ENCODE measurements around the gene ZNF469.

Gene ZNF469, protein sequence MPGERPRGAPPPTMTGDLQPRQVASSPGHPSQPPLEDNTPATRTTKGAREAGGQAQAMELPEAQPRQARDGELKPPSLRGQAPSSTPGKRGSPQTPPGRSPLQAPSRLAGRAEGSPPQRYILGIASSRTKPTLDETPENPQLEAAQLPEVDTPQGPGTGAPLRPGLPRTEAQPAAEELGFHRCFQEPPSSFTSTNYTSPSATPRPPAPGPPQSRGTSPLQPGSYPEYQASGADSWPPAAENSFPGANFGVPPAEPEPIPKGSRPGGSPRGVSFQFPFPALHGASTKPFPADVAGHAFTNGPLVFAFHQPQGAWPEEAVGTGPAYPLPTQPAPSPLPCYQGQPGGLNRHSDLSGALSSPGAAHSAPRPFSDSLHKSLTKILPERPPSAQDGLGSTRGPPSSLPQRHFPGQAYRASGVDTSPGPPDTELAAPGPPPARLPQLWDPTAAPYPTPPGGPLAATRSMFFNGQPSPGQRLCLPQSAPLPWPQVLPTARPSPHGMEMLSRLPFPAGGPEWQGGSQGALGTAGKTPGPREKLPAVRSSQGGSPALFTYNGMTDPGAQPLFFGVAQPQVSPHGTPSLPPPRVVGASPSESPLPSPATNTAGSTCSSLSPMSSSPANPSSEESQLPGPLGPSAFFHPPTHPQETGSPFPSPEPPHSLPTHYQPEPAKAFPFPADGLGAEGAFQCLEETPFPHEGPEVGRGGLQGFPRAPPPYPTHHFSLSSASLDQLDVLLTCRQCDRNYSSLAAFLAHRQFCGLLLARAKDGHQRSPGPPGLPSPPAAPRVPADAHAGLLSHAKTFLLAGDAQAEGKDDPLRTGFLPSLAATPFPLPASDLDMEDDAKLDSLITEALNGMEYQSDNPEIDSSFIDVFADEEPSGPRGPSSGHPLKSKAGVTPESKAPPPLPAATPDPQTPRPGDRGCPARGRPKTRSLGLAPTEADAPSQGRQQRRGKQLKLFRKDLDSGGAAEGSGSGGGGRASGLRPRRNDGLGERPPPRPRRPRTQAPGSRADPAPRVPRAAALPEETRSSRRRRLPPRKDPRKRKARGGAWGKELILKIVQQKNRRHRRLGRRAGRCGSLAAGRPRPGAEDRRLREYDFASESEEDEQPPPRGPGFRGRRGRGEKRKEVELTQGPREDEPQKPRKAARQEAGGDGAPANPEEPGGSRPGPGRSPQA (N-terminal part only)

DNA sequence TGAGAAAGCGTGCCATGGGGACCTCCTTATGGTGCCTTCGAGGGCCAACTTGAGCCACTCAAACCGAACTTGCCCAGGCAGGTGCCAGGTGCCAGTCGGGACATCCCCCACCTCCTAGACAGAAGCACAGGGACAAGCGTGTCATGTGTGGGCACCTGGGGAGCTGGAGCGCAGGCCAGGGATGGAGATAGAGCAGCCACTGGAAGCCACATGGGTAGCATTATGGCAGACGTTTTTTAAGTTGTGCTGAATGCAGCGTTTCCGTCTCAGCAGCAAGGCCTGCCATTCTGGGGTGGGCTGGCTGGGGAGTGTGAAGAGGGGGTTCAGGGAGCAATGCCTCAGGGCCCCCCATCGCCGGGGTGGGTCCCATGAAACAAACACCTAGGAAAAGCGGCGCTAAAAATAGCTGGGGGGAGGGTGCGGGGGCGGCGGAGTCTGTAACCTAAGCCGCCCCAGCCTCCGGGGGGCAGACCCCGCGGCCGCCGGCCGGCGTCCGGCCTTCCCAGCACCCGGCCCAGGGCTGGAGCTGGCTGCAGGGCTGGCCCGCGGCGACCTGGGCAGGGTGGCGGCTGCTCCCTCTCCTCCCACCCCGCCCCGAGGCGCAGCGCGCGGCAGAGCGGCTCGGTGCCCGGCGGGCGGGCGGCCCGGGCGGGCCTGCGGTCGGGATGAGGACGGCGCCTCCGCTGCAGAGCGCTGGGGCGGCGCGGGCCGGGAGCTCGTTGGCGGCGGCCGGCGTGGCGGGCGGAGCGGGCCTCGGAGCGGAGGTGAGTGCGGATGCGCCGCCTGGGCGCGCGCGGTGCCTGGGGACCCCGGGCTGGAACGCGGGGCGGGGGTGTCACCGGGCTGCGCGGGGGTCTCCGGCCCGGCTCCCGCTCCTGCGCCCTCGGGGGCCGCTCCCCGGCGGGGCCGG is at the start of gene ZNF469:
Gene ZNF469, plus strand, starts transcription at position 469 of the 910 bp plus-strand sequence. CDS start 44,512 bp downstream, outside the sequence.
- DNase-seq (ENCODE audit: low read depth, low spot score) = no peak

DNA sequence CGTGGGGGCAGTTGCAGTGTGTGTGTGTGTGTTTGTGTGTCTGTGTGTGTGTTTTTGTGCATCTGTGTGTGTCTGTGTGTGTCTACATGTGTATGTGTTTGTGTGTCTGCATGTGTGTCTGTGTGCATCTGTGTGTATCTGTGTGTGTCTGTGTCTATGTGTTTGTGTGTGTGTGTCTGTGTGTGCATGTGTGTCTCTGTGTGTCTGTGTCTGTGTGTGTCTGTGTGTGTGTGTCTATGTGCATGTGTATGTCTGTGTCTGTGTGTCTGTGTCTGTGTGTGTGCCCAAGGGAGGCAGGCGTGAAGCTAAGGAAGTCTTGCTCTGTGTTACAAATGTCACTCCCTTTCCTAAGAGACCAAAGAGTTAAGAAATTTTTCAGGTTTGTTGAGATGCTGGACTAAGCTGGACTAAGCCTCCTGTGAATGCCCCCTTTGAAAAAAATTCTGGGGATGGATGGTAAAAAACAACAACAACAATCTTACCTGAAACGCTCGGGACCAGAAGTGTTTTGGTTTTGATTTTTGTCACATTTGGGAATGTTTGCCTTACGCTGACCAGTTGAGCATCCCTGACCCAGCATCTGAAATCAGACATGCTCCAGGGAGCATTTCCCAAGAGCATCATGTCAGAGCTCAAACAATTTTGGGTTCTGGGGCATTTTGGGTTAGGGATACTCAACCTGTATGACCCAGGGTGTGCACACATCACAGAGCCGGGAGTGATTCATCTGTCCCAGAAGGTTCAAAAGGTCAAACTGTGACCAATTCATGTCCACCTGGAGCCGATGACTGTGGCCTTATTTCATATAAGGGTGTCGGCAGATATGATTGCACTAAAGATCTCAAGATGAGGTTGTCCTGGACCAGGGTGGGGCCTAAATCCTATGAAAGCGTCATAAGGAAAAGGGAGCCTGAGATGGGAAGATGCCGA is 48.6 kb upstream of the ZNF469 start:
- DNase-seq (ENCODE audit: low read depth, low spot score) = no peak

DNA sequence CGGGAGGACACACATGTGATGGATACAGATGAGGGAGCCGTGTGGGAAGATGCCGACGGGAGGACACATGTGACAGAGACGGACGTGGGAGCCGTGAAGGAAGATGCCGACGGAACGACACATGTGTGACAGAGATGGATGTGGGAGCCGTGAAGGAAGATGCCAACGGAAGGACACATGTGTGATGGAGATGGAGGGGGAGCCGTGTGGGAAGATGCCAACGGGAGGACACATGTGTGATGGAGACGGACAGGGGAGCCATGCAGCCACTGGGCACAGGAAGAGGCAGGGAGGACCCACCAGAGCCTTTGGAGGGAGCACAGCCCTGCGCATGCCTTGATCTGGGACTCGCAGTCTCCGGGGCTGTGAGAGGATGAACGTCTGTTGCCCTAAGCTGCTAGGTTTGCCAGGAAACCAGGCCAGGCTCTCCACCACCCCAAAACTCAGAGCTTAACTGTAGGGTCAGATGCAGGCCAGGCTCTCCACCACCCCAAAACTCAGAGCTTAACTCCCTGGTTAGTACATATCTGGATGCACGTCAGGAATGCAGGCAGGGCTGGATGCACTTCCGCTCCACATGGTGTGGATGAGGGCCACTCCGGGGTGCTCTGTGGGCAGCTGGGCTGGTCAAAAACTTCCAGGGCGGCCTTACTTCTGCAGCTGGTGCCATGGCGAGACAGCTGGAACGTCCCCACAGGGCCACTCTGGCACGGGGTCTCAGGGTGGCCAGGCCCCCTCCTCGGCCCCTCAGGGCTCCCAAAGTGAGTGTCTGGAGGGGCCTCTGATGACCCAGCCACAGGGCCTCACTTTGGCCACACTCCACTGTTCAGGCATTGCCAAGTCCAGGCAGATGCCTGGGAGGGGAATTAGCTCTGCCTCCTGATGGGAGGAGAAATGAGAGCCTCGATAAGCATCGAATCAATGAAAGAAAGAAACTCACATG is 47.7 kb upstream of the ZNF469 start:
- DNase-seq (ENCODE audit: low read depth, low spot score) = no peak

DNA sequence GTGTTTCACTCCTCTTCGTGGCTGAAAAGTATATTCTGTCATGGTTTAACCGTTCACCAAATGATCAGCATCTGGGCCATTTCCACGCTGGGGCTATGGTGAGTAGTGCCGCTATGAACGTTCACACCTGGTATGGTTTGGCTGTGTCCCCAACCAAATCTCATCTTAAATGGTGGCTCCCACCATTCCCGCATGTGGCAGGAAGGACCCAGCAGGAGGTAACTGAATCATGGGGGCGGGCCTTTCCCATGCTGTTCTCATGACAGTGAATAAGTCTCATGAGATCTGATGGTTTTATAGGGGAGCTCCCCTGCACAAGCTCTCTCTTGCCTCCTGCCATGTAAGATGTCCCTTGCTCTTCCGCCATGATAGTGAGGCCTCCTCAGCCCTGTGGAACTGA is 45.7 kb upstream of the ZNF469 start:
- DNase-seq (ENCODE audit: low read depth, low spot score) = no peak

DNA sequence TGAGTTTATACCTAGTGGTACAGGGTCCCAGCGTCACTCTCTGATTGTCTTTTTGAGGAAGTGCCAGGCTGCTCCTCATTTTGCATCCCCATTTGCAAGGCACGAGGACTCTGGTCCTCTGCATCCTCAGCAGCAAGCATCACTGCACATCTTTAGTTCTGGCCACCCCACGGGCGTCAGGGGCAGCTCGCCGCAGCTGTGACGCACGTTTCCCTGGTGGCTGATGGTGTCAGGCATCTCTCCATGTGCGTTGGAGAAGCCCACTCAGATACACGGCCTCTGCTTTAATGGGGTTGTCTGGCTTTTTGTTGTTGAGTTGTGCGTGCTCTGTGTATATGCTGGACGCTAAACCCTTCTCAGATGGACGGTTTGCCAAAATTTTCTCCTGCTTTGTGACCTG is 45.2 kb upstream of the ZNF469 start:
- DNase-seq (ENCODE audit: low read depth, low spot score) = no peak

DNA sequence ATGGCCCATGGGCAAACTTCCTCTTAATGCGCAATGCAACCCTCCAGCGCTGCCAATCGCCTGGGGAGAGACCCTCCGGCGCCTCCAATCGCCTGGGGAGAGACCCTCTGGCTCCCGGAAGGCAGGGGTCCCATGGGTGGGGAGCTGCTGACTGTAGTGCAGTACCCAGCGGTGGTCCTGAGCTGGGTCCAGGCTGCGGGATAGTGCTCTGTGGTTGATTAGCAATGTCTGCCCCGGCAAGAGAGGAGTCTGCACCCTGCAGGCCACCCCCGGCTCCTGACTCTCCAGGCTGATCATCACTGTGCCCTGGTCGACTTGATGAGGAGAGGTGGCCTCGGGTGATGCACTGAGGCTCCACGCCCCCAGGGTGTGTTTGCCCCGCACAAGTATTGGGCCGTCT is 44.6 kb upstream of the ZNF469 start:
- DNase-seq (ENCODE audit: low read depth, low spot score) = no peak

DNA sequence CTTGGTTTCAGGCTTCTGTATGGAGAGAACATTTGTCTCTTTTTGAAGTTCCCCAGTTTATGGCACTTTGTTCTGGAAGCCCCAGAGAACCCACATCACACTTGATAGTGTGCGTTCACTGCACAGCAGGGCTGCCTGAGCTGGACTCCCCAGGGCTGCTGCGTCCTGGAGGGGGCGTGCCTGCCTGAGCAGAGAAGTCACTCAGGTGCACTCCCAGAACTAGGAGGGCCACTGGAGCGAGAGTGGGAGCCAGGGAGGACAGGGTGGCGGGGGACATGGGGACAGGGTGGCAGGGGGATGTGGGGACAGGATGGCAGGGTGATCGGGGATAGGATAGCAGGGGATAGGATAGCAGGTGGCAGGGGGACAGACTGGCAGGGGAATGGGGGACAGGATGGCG is 43.9 kb upstream of the ZNF469 start:
- DNase-seq (ENCODE audit: low read depth, low spot score) = no peak

DNA sequence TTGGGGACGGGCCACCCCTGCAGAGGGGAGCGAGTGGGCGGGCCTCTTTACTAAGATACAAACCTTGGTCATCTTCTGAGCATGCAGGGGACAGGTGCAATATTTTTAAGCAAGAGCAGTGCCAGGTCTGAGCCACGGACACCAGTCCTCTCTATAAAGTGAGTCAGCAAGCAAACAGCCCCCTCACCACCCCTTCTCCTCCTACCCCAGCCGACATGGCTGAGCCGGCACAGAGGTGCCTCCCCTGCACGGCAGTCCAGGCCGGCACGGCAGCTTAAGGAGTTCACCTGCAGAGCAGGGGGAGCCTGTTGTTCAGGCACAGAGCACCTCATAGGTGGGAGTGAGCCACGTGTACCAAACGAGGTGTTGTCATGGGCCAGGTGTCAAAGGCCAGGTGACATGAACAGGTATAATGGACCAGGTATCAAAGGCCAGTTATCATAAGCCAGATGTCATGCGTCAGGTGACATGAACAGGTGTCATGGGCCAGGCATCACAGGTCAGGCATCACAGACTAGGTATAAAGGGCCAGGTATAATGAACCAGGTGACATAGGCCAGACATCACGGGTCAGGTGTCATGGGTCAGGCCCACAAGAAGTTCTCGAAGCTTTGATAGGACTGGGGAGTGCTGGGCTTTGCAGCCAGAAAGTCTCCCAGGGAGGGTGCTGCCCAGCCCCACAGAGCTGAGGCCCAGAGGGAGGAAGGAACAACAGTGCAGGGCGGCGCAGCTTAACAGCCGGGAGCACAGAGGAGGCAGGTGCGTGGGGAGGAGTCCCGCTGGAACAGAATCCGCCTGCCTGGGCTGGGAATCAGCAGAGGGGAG is 42.6 kb upstream of the ZNF469 start:
- no peak for DNase-seq (ENCODE audit: low read depth, low spot score)

DNA sequence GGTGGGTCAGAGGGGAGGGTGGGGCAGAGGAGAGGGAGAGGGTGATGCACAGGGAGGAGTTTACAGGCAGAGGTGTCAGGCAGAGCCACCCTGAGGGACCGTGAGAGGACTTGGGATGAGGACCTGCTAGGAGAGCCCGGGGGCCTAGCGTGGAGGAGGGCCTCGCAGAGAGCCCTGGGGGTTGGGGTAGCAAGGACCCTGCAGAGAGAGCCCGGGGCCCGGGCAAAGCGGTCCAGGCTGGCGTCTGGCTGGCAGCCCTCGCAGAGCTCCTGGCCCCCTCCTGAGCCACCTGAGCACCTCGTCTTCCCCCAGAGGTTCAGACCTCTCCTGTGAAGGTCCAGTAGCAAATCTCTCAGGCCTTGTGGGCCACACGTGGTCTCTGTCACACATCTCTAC is 42.0 kb upstream of the ZNF469 start:
- no peak for DNase-seq (ENCODE audit: low read depth, low spot score)

DNA sequence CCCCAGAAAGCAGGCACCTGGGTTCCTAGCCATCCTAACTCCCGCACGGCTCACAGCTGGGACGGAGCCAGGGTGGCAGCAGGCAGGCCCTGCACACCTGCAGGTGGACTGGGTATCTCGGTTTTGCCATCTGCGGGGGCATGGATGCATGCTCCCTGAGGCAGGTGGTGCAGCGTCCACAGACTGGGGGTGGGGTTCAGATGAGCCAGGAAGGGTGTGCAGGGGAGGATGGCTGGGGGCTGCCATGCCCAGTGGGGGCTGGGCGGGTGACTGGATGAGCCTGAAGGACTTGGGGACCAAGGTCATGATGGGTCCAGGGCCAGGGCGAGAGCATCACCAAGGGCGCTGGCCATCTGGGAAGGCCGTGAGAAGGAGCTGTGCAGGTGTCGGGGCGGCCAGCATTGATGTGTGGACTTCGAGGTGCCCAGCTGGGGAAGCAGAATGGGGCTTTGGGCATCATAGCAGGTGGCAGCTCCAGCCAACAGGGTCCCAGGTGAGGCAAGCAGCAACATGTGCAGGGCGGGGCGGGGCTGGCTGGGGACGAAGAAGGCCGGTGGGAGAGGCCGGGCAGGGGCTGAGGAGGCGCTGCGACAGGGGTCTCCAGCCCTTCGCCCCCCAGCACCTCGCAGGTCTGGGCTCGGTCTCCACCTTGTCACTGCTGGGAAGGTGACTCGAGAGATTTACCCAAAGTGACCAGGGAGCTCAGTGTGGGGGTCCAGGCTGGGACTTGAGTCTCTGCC is 41.0 kb upstream of the ZNF469 start:
- DNase-seq (ENCODE audit: low read depth, low spot score) = no peak

DNA sequence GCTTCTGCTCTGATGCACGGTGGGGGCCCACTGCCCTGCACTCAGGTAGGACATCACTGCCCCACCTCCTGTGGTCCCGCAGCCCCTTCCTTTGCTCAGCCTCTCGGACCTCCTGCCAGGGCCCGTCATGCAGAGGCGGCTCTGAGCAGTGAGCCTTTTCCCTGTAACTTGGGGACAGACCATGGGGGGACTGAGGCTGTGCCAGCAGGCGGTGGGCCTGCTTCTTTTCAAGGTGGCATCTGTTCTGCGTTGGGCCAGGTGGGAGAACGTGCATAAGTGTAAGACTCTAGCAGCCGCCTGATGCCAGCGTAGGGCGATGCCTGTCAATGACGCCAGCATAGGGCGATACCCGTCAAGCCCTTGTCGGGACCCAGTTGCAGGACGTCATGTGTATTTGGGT is 40.3 kb upstream of the ZNF469 start:
- DNase-seq (ENCODE audit: low read depth, low spot score) = no peak

DNA sequence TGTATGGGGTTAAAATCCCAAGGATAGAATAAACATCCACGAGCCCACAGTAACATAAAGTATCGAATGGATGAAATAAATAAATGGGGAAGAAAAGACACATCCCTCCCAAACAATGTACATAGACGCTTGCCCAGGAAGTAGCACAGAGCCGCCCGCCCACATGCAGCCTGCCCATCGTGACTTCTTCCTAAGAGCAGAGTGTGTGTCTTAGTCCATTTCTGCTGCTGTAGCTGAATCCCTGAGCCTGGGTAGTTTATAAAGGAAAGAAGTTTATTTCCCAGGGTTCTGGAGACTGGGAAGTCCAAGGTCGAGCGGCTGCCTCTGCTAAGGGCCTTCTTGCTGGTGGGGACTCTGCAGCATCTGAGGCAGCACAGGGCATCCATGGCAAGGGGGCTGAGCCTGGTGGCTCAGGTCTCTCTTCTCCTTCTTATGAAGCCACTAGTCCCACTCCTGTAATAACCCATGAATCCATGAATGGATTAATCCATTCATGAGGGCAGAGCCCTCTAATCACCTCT is 39.4 kb upstream of the ZNF469 start:
- no peak for DNase-seq (ENCODE audit: low read depth, low spot score)

DNA sequence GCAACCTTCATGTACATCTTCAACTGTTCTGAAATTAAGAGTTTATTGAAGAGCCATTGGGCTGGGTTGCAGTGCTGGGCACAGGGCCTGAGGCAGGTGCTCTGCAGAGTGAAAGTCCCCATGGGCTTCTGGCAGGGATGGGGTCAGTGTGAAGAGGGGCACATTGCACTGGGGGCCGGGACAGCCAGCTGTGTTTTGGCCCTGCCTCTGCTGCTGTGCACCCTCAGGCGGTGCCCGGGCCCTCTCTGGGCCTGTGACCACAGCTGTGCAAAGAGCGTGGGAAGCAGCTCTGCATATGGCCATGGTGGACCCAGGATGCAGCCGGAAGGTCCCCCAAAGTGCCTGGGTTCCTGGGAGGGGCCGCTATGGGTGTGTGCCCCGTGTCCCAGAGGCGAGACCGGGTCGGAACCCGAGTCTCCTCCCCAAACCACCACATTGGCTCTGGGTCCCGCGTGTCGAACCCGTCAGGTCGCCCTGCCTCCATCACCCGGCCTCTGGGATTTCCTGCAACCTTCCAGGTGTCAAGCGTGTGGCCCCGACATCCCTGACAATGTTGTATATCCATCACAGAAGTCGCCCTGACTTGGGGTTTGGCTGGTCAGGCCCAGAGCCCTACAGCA is 38.2 kb upstream of the ZNF469 start:
- DNase-seq (ENCODE audit: low read depth, low spot score) = no peak

DNA sequence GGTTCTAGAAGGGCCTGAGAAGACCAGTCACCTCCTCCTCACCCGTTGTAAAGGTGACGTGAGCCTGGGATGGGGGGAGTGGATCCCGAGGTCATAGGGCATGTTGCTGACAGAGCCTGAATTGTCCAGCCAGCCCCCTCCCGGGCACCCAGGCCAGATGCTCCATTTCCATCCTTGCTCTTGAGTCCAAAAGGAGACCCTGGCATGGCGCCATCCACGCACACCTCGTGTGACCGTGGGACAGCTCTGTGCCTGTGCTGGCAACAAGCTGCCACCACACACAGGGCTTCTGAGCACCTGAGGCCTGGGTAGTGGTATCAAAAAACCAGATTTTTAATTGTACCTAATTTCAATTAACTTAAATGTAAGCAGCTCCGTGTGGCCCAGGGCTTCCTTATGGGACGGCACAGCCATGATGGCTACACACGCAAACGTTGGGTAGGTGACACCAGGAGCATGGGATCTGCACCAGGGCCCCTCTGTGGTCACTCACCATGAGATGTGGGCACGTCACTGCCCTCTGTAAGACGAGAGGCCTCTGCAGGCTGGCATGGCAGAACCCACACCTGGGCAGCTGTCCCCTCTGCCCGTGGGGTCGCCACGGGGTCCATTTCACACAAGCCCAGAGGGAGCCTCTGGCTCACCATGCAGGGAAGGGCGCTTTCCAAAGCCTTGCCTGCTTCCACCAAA is 37.6 kb upstream of the ZNF469 start:
- no peak for DNase-seq (ENCODE audit: low read depth, low spot score)

DNA sequence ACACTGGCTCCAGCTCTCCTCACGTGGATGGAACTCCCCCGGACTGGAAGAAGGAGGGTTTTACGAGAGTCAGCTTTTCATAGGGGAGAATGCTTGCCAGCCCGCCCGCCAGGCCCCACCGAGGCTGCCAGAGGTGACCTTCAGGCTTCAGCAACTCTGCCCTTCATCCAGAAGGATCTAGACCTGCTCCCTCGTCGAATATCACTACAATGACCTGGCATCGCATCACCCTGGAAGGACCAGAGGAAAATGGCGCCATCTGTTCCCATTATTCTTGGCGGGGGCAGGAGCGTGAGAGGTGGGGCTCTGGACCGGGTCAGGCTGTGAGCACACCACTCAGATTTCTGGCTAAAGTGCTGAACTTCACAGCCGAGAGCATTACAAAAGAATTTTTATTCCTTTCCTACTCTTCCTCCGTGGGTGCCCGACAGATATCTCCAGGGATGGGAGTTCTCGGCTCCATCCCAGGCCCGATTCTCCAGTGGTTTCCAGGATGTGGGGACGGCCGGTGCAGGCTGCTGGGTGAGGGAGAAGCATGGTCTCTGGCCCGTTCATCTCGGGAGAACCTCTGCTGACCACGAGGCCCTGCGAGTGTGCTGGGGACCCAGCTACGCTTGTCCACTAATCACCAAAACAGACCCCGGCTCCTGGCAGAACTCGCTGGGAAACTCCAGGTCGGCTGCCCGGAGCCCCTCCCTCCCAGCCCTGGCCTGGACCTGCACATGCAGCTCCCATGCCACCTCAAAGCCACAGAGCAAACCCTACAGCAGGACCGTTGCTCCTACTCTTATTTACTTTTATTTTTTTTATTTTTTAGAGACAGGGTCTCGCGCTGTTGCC is 36.8 kb upstream of the ZNF469 start:
- no peak for DNase-seq (ENCODE audit: low read depth, low spot score)
